ENCODE data around the gene SEC63.
"Not testable (repeated sequence)": the region's sequence is repeated elsewhere in the genome, so short reads cannot be mapped to it uniquely, and the experiment has no call there.

Gene SEC63

DNA sequence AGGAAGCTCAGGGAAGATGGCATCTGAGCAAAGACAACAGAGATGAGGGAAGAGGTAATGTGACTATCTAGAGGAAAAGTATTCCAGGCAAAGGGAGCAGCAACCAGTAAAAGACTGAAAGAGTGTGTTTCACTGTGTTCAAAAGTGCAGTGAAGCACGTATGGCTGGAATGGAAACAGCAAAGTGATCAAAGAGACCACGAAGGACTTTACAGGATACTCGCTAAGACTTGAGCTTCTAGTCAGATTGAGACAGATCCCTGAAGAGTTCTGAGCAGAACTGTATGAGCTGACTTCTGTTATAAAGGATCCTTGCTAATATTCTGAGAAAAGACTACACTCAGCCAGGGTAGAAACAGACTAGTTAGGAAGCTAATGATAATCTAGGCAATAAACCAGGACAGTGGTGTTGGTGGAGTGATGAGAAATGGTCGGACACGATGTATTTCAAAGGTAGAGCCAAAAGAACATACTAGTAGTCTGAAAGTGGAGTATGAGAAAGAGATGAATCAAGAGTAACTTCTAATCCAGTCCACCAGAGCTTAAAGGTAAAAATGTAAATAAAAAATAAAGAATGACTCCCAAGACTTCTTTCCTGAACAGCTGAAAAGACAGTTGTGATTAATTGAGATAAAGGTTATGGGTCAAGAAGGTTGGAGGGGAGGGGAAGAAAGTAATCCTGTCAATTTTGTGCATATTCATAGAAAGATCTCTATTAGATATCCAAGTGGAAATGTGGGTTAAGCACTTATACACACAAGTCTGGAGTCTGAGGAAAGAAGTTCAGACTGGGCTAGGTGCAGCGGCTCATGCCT is 14.2 kb downstream of the SEC63 start:
- no peak overlapping the region for H3K4me3 ChIP-seq (ENCODE audit: low read length)
- H3K36me3 ChIP-seq (ENCODE audit: control insufficient read depth, low read depth, low read length) = no peaks in the 10 kb centered on the region
- no peaks in the 10 kb centered on the region for H3K27me3 ChIP-seq (ENCODE audit: control insufficient read depth, insufficient read depth, low read length)
- H3K9me3 ChIP-seq (ENCODE audit: control insufficient read depth, low read depth, low read length) = no peaks in the 10 kb centered on the region
- H3K9ac ChIP-seq (ENCODE audit: low read length) = no peak overlapping the region
- H3K4me1 ChIP-seq (ENCODE audit: control insufficient read depth, low read depth, low read length) = no peaks in the 10 kb centered on the region
- no peak overlapping the region for H3K27ac ChIP-seq (ENCODE audit: low read length)

DNA sequence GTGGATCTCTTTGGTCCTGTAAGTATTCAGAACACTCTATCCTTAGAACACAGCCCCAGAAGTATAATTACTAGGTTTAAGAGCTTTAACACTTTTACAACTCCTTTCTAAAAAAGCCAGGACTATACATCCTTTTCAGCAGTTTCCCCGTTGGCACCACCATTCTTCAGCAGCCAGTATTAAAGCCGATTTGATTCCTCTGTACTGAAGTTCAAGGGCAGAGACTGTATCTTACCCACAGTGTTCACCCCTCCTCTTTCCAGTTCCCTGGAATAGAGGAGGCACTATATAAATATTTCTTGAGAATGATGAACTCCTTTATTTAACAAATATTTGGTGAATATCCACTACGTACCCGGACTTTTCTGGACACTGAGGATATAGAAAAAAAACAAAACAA is 15.9 kb downstream of the SEC63 start:
- Histone ChIP-seq H3K27me3 (ENCODE audit: control insufficient read depth, insufficient read depth, low read length) (no peaks in the 10 kb centered on the region), H3K4me1 (ENCODE audit: control insufficient read depth, low read depth, low read length) (no peaks in the 10 kb centered on the region)

DNA sequence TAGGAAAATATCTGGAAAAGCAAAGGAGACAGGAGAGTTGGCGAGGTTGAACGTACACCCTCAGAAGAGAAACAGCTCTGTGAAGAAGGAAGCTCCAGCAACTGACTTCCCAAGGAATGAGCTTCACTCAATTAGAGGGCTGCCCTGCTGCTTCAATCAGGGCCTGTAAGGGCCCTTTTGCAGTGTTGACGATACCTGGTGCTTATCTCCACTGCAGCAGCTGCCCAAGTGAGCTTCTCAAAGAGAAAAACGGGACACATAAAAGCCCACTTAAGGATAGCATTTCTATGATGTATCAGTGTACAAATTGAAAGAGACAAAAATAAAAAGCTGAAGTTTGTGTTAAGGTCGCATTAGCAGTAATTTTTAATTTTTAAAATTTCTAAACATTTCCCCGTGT is 16.4 kb downstream of the SEC63 start:
- Histone ChIP-seq H3K36me3 (ENCODE audit: control insufficient read depth, low read depth, low read length) (no peaks in the 10 kb centered on the region), H3K9me3 (ENCODE audit: control insufficient read depth, low read depth, low read length) (no peaks in the 10 kb centered on the region), H3K27ac (ENCODE audit: low read length) (no peak overlapping the region), H3K4me3 (ENCODE audit: low read length) (no peak overlapping the region), H3K9ac (ENCODE audit: low read length) (no peak overlapping the region), H3K4me1 (ENCODE audit: control insufficient read depth, low read depth, low read length) (no peaks in the 10 kb centered on the region), H3K27me3 (ENCODE audit: control insufficient read depth, insufficient read depth, low read length) (no peaks in the 10 kb centered on the region)

More for the DNA sequence above, 15.9 kb downstream of the SEC63 start:
- Histone ChIP-seq H3K9ac (ENCODE audit: low read length) (no peak overlapping the region), H3K9me3 (ENCODE audit: control insufficient read depth, low read depth, low read length) (no peaks in the 10 kb centered on the region), H3K36me3 (ENCODE audit: control insufficient read depth, low read depth, low read length) (no peaks in the 10 kb centered on the region), H3K27ac (ENCODE audit: low read length) (no peak overlapping the region), H3K4me3 (ENCODE audit: low read length) (no peak overlapping the region)

DNA sequence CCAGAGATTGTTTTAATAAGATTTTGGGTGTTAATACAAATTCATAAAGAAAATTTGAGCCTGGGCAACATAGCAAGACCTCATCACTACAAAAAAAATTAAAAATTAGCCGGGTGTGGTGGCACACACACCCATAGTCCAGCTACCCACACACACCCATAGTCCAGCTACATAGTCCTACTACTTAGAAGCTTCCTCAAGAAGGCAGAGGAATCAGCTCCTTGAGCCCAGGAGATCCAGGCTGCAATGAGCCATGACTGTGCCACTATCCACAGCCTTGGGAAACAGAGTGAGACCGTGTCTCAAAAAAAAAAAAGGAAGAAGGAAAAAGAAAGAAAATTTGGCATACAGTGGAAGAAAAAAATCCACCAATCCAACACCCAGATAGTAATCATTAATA is 16.8 kb downstream of the SEC63 start:
- H3K36me3 ChIP-seq (ENCODE audit: control insufficient read depth, low read depth, low read length) = no peaks in the 10 kb centered on the region
- H3K4me1 ChIP-seq (ENCODE audit: control insufficient read depth, low read depth, low read length) = no peaks in the 10 kb centered on the region
- peaks cover under 1% of the 10 kb centered on the region for H3K9me3 ChIP-seq (ENCODE audit: control insufficient read depth, low read depth, low read length)
- H3K9ac ChIP-seq (ENCODE audit: low read length) = no peak overlapping the region
- no peak overlapping the region for H3K27ac ChIP-seq (ENCODE audit: low read length)
- no peak overlapping the region for H3K4me3 ChIP-seq (ENCODE audit: low read length)
- no peaks in the 10 kb centered on the region for H3K27me3 ChIP-seq (ENCODE audit: control insufficient read depth, insufficient read depth, low read length)

DNA sequence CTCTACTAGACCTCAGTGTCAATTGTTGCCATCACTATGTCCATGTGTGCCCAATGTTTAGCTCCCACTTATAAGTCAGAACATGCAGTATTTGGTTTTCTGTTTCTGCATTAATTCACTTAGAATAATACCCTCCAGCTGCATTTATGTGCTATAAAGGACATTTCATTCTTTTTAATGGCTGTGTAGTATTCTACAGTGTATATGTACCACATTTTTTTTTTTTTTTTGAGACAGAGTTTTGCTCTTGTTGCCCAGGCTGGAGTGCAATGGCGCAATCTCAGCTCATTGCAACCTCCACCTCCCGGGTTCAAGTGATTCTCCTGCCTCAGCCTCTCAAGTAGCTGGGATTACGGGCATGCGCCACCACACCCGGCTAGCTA is 21.1 kb downstream of the SEC63 start:
- H3K36me3 ChIP-seq (ENCODE audit: control insufficient read depth, low read depth, low read length); H3K27ac ChIP-seq (ENCODE audit: low read length); H3K4me1 ChIP-seq (ENCODE audit: control insufficient read depth, low read depth, low read length); H3K4me3 ChIP-seq (ENCODE audit: low read length); H3K27me3 ChIP-seq (ENCODE audit: control insufficient read depth, insufficient read depth, low read length); H3K9ac ChIP-seq (ENCODE audit: low read length): not testable (repeated sequence)
- peaks cover 11% of the 10 kb centered on the region for H3K9me3 ChIP-seq (ENCODE audit: control insufficient read depth, low read depth, low read length)

DNA sequence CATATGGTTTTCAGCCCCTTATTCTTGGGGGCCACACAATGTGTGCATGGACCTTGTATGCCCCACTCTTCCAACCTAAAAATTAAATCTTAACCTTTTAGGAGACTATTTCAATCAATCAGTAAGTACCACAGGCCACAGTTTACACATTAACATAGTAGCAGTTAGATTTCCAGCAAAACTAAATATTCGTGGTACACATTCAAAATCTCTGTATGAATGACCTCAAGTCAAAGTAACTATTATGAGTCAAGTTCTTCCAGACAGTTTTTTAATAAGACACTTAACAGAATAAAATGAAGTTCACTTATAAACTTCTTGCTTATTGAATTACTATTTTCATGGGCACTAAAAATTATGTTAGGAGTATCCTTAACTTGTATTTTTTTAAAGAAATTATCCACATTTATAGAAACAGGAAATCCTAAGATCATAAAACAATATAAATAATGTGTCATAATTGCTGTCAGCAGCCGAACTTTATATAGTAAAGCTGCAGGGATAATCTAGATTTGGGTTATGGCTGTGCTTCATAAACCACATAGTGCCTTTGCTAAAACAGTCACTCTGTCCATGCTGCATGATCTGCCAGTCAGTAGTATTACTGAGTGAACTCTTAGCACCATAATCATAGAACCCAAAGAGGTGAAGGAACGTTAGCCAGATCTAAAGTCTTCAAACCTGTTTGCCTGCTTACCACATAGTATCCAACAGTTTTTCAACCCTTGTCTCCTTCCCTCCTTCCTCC is 21.7 kb downstream of the SEC63 start:
- Histone ChIP-seq H3K27ac (ENCODE audit: low read length) (no peak overlapping the region), H3K27me3 (ENCODE audit: control insufficient read depth, insufficient read depth, low read length) (no peaks in the 10 kb centered on the region), H3K4me1 (ENCODE audit: control insufficient read depth, low read depth, low read length) (no peaks in the 10 kb centered on the region), H3K9me3 (ENCODE audit: control insufficient read depth, low read depth, low read length) (peaks cover 11% of the 10 kb centered on the region), H3K36me3 (ENCODE audit: control insufficient read depth, low read depth, low read length) (no peaks in the 10 kb centered on the region), H3K9ac (ENCODE audit: low read length) (no peak overlapping the region), H3K4me3 (ENCODE audit: low read length) (no peak overlapping the region)

DNA sequence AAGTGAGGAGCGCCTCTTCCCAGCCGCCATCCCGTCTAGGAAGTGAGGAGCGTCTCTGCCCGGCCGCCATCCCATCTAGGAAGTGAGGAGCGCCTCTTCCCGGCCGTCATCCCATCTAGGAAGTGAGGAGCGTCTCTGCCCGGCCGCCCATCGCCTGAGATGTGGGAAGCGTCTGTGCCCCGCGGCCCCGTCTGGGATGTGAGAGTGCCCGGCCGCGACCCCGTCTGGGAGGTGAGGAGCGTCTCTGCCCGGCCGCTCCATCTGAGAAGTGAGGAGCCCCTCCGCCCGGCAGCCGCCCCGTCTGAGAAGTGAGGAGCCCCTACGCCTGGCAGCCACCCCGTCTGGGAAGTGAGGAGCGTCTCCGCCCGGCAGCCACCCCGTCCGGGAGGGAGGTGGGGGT is 23.8 kb downstream of the SEC63 start:
- not testable (repeated sequence) for H3K9ac ChIP-seq (ENCODE audit: low read length); H3K4me3 ChIP-seq (ENCODE audit: low read length); H3K4me1 ChIP-seq (ENCODE audit: control insufficient read depth, low read depth, low read length); H3K36me3 ChIP-seq (ENCODE audit: control insufficient read depth, low read depth, low read length); H3K27me3 ChIP-seq (ENCODE audit: control insufficient read depth, insufficient read depth, low read length); H3K27ac ChIP-seq (ENCODE audit: low read length)
- H3K9me3 ChIP-seq (ENCODE audit: control insufficient read depth, low read depth, low read length) = peaks cover 11% of the 10 kb centered on the region

DNA sequence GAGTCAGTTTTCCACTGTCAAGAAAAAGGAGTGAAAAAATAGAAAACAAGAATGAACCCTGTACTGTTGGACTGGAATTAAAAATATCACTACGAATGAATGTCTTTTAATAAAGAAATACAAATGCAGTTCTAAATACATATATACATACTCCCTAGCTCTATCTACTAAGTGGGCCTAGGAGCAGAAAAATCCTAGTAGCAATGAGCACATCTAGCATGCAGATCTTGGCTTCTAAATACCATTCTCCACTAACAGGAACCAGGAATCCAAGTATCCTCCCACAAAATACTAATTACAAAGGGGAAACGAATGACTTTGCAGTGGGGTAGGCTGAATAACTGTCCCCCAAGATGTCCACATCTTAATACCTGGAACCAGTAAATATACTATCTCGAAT is 25.4 kb downstream of the SEC63 start:
- no peaks in the 10 kb centered on the region for H3K4me1 ChIP-seq (ENCODE audit: control insufficient read depth, low read depth, low read length)
- peaks cover 5% of the 10 kb centered on the region for H3K36me3 ChIP-seq (ENCODE audit: control insufficient read depth, low read depth, low read length)
- no peak overlapping the region for H3K9ac ChIP-seq (ENCODE audit: low read length)
- H3K4me3 ChIP-seq (ENCODE audit: low read length) = no peak overlapping the region
- H3K9me3 ChIP-seq (ENCODE audit: control insufficient read depth, low read depth, low read length) = peaks cover 11% of the 10 kb centered on the region
- H3K27me3 ChIP-seq (ENCODE audit: control insufficient read depth, insufficient read depth, low read length) = no peaks in the 10 kb centered on the region
- no peak overlapping the region for H3K27ac ChIP-seq (ENCODE audit: low read length)

DNA sequence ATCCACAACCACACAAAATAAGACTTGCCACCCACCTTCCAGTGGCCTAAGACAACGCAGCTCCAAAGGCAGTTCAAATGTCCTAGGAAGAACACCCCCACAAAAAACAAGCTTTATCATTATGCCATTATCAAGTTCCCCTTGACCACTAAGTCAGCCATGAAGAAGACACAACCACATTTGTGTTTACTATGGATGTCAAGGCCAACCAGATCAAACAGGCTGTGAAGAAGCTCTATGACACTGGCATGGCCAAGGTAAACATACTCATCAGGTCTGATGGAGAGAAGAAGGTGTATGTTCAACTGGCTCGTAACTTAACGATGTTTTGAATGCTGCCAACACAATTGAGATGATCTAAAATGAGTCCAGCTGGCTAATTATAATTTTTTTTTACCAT is 26.1 kb downstream of the SEC63 start:
- Histone ChIP-seq H3K36me3 (ENCODE audit: control insufficient read depth, low read depth, low read length) (peaks cover 5% of the 10 kb centered on the region), H3K4me1 (ENCODE audit: control insufficient read depth, low read depth, low read length) (no peaks in the 10 kb centered on the region)

DNA sequence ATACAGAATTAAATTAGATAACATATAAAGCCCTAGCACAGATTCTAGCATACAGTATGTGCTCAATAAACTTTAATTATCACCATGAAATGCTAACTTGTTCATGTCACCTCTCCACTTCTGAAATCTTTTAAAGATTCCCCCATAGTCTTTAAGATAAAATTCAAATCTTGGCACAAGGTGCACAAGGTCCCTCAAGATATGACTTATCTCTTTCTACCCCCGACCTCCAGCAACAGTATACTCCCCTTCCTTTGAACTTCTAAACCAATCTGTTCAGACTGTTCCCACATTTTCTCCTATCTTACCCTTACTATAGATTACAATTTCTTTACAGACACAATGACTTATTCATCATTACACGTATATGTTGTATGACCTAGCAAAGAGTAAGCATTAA is 29.0 kb downstream of the SEC63 start:
- Histone ChIP-seq H3K27ac (ENCODE audit: low read length) (no peak overlapping the region), H3K4me1 (ENCODE audit: control insufficient read depth, low read depth, low read length) (no peaks in the 10 kb centered on the region), H3K9me3 (ENCODE audit: control insufficient read depth, low read depth, low read length) (peaks cover 12% of the 10 kb centered on the region), H3K9ac (ENCODE audit: low read length) (no peak overlapping the region), H3K4me3 (ENCODE audit: low read length) (no peak overlapping the region), H3K36me3 (ENCODE audit: control insufficient read depth, low read depth, low read length) (peaks cover 5% of the 10 kb centered on the region), H3K27me3 (ENCODE audit: control insufficient read depth, insufficient read depth, low read length) (no peaks in the 10 kb centered on the region)

More for the DNA sequence above, 26.1 kb downstream of the SEC63 start:
- H3K27me3 ChIP-seq (ENCODE audit: control insufficient read depth, insufficient read depth, low read length) = no peaks in the 10 kb centered on the region
- H3K9ac ChIP-seq (ENCODE audit: low read length) = no peak overlapping the region
- no peak overlapping the region for H3K27ac ChIP-seq (ENCODE audit: low read length)
- H3K9me3 ChIP-seq (ENCODE audit: control insufficient read depth, low read depth, low read length) = peaks cover 11% of the 10 kb centered on the region
- H3K4me3 ChIP-seq (ENCODE audit: low read length) = no peak overlapping the region

DNA sequence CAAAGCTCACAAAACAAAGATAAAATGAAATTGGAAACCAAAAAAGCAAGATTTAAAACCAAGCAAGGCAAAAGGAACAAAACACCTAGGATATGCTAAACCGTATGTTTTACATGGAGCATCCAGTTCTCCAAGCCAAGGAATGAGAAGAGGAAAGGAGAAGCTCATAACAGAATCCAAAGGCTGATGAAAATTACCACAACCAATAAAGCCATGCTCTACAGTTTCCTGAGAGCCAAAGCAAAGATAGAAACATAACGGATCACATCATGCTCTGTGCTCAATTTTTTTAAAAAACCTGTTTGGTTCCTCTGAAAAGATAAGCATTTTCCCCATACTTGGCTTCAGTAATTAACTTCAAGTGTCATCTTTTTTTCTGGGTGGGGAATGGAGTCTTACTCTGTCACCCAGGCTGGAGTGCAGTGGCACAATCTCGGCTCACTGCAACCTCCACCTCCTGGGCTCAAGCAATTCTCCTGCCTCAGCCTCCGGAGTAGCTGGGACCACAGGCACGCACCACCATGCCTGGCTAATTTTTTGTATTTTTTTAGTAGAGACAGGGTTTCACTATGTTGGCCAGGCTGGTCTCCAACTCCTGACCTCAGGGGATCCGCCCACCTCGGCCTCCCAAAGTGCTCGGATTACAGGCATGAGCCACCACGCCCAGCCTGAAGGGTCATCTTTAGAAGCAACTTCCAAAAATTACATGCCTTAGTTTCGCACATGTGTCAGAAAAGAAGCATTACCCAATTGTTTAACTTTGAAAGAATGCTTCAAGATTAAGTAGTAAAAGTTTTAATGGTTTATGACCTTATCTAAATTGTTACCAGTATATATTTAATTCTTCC is 31.1 kb downstream of the SEC63 start:
- H3K36me3 ChIP-seq (ENCODE audit: control insufficient read depth, low read depth, low read length); H3K9ac ChIP-seq (ENCODE audit: low read length); H3K27me3 ChIP-seq (ENCODE audit: control insufficient read depth, insufficient read depth, low read length); H3K4me3 ChIP-seq (ENCODE audit: low read length); H3K9me3 ChIP-seq (ENCODE audit: control insufficient read depth, low read depth, low read length); H3K4me1 ChIP-seq (ENCODE audit: control insufficient read depth, low read depth, low read length); H3K27ac ChIP-seq (ENCODE audit: low read length): not testable (repeated sequence)

All from iPS-18a (cell line).